ENCODE data around the gene CEACAM8. TPM values are rescaled to one million over a fixed set of nuclear protein-coding genes. Genes with fewer than 3 reads are reported as not detected.
"Not testable (repeated sequence)": the region's sequence is repeated elsewhere in the genome, so short reads cannot be mapped to it uniquely, and the experiment has no call there.

CEACAM8 gene
- total and polyA plus RNA-seq, 2 donors = 0.11 TPM; not detected in 1

DNA sequence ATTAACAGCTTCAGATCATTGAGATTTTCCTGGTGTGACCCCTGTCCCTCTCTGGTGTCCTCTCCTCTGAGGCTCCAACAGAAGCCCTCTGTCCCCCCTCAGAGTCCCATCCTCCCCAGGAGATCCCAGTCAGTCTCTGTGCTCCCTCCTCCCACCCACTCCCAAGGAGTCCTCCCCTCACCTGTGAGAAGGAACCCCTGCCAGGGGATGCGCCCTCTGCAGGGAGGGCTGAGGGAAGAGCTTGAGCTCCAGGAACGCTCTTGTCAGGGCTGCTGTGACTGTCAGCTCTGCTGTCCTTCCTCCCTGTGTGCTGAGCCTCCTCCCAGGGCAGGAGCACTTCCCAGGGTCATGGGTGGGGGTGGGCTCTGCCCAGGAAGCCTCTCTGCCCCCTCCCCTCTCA, 33.2 kb downstream of the CEACAM8 start:
- 81% methylated on average over 2 of the region's 2 CpGs for WGBS

GRCh38 chr19:42560731-42561130, 34.0 kb downstream of the CEACAM8 start:
- H3K36me3 ChIP-seq (ENCODE audit: insufficient read depth) = no peaks in the 10 kb centered on the region
- WGBS = 78% methylated on average over 4 of the region's 4 CpGs
- no peak overlapping the region for H3K4me3 ChIP-seq (ENCODE audit: low read depth, low read length)
- no peak overlapping the region for H3K27ac ChIP-seq (ENCODE audit: low read depth)
- no peak for DNase-seq (ENCODE audit: extremely low spot score)
- peaks cover 1% of the 10 kb centered on the region for H3K4me1 ChIP-seq (ENCODE audit: insufficient read depth)

More for the DNA sequence above, 33.2 kb downstream of the CEACAM8 start:
- DNase-seq (ENCODE audit: extremely low spot score) = no peak
- Histone ChIP-seq H3K4me1 (ENCODE audit: insufficient read depth) (peaks cover 1% of the 10 kb centered on the region), H3K27ac (ENCODE audit: low read depth) (no peak overlapping the region), H3K36me3 (ENCODE audit: insufficient read depth) (no peaks in the 10 kb centered on the region), H3K4me3 (ENCODE audit: low read depth, low read length) (no peak overlapping the region)

GRCh38 chr19:42558450-42559150, 36.1 kb downstream of the CEACAM8 start:
- Histone ChIP-seq H3K36me3 (ENCODE audit: insufficient read depth) (no peaks in the 10 kb centered on the region), H3K4me1 (ENCODE audit: insufficient read depth) (peaks cover 1% of the 10 kb centered on the region), H3K27ac (ENCODE audit: low read depth) (no peak overlapping the region), H3K4me3 (ENCODE audit: low read depth, low read length) (no peak overlapping the region)
- 28% methylated on average over 7 of the region's 7 CpGs for WGBS
- no peak for DNase-seq (ENCODE audit: extremely low spot score)

DNA sequence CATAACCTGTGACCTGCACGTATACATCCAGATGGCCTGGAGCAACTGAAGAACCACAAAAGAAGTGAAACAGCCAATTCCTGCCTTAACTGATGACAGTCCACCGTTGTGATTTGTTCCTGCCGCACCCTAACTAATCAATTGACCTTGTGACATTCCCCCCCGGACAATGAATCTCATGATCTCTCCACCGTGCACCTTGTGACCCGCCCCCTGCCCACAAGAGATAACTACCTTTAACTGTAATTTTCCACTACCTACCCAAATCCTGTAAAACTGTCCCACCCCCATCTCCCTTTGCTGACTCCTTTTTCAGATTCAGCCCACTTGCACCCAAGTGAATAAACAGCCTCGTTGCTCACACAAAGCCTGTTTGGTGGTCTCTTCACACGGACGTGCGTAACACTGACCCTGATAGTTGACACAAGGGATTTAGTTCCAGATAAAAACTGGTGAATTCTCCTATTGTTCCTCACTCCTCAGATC, 37.3 kb downstream of the CEACAM8 start:
- not testable (repeated sequence) for DNase-seq (ENCODE audit: extremely low spot score); H3K27ac ChIP-seq (ENCODE audit: low read depth); H3K4me3 ChIP-seq (ENCODE audit: low read depth, low read length); H3K36me3 ChIP-seq (ENCODE audit: insufficient read depth); H3K4me1 ChIP-seq (ENCODE audit: insufficient read depth)
- 72% methylated on average over 10 of the region's 10 CpGs for WGBS

GRCh38 chr19:42555801-42556200, 38.9 kb downstream of the CEACAM8 start:
- Histone ChIP-seq H3K27ac (ENCODE audit: low read depth) (no peak overlapping the region), H3K4me3 (ENCODE audit: low read depth, low read length) (no peak overlapping the region), H3K36me3 (ENCODE audit: insufficient read depth) (no peaks in the 10 kb centered on the region), H3K4me1 (ENCODE audit: insufficient read depth) (peaks cover 1% of the 10 kb centered on the region)
- WGBS = 52% methylated on average over 10 of the region's 10 CpGs
- no peak for DNase-seq (ENCODE audit: extremely low spot score)

- Histone ChIP-seq H3K4me3 (ENCODE audit: low read depth, low read length) (no peak overlapping the region), H3K36me3 (ENCODE audit: insufficient read depth) (no peaks in the 10 kb centered on the region), H3K27ac (ENCODE audit: low read depth) (no peak overlapping the region), H3K4me1 (ENCODE audit: insufficient read depth) (peaks cover 1% of the 10 kb centered on the region)
- 35% methylated on average over 5 of the region's 5 CpGs for WGBS
- no peak for DNase-seq (ENCODE audit: extremely low spot score)
These were observed 39.4 kb downstream of the CEACAM8 start for GRCh38 chr19:42555317-42555716.

GRCh38 chr19:42554046-42554575, 40.6 kb downstream of the CEACAM8 start:
- H3K4me3 ChIP-seq (ENCODE audit: low read depth, low read length) = no peak overlapping the region
- peaks cover 1% of the 10 kb centered on the region for H3K4me1 ChIP-seq (ENCODE audit: insufficient read depth)
- H3K27ac ChIP-seq (ENCODE audit: low read depth) = no peak overlapping the region
- WGBS = 91% methylated on average over 3 of the region's 3 CpGs
- DNase-seq (ENCODE audit: extremely low spot score) = no peak
- H3K36me3 ChIP-seq (ENCODE audit: insufficient read depth) = no peaks in the 10 kb centered on the region

- Histone ChIP-seq H3K4me1 (ENCODE audit: insufficient read depth) (peaks cover 1% of the 10 kb centered on the region), H3K36me3 (ENCODE audit: insufficient read depth) (no peaks in the 10 kb centered on the region), H3K27ac (ENCODE audit: low read depth) (no peak overlapping the region), H3K4me3 (ENCODE audit: low read depth, low read length) (no peak overlapping the region)
- 77% methylated on average over 8 of the region's 8 CpGs for WGBS
- no peak for DNase-seq (ENCODE audit: extremely low spot score)
These were observed 41.3 kb downstream of the CEACAM8 start for GRCh38 chr19:42553292-42554045.

DNA sequence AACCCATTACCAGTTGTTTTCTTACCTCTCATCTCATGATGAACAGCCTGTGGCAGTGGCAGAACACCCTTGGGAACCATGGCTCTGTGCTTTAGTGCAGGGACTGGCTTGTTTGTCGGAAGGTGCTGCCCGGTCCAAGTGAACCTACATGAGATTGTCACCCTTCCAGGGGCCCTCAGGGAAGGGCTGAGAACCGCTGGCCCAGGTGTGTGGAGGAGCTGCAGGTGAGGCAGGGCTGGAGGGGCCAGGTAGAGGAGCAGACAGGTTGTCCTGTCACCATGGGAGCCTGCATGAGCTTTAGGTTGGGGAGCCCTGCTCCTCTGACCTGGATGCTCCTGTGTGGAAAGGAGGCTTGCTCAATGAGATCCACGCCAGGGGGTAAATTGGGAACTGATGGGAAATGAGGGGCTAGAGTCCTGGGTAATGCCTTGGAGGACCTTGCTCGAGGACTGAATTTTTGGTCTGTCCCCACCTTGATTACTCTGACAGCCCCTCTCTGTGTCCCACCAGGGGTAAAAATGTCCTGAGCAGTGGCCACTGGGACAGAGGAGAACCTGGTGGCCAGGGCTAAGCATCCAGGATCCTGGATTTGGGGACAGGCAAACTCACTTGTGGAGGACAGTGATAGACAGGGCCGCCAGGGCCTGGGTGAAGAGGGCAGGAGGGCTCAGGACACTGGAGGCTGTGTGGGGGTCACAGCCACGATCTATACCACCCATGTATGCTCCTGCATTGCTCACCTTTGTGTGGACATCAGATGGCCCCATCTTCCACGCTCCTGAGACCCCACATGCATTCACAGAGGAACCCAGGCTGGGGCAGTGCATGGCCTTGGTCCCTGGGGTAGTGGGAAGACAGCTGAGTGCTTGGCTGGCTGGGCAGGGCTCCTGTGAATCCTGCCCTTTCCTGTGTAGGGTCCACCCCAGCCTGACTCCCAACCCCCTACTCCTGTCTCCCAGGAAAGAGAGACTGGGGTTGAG, 42.3 kb downstream of the CEACAM8 start:
- Histone ChIP-seq H3K4me3 (ENCODE audit: low read depth, low read length) (no peak overlapping the region), H3K4me1 (ENCODE audit: insufficient read depth) (no peaks in the 10 kb centered on the region), H3K27ac (ENCODE audit: low read depth) (no peak overlapping the region), H3K36me3 (ENCODE audit: insufficient read depth) (no peaks in the 10 kb centered on the region)
- DNase-seq (ENCODE audit: extremely low spot score) = no peak
- WGBS = 87% methylated on average over 8 of the region's 8 CpGs

GRCh38 chr19:42550521-42550920, 44.2 kb downstream of the CEACAM8 start:
- not testable (repeated sequence) for H3K36me3 ChIP-seq (ENCODE audit: insufficient read depth); H3K4me3 ChIP-seq (ENCODE audit: low read depth, low read length); DNase-seq (ENCODE audit: extremely low spot score); H3K4me1 ChIP-seq (ENCODE audit: insufficient read depth); H3K27ac ChIP-seq (ENCODE audit: low read depth)
- WGBS = 93% methylated on average over 6 of the region's 6 CpGs

DNA sequence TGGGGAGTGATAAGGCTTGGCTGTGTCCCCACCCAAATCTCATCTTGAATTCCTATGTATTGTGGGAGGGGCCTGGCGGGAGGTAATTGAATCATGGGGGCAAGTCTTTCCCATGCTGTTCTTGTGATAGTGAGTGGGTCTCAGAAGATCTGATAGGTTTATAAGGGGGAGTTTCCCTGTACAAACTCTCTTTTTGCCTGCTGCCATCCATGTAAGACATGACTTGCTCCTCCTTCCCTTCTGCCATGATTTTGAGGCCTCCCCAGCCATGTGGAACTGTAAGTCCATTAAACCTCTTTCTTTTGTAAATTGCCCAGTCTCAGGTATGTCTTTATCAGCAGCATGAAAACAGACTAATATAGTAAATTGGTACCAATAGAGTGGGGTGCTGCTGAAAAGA, 45.7 kb downstream of the CEACAM8 start:
- DNase-seq (ENCODE audit: extremely low spot score); H3K36me3 ChIP-seq (ENCODE audit: insufficient read depth); H3K4me3 ChIP-seq (ENCODE audit: low read depth, low read length); H3K4me1 ChIP-seq (ENCODE audit: insufficient read depth); H3K27ac ChIP-seq (ENCODE audit: low read depth): not testable (repeated sequence)
- WGBS = 41% methylated on average over 1 of the region's 1 CpG

DNA sequence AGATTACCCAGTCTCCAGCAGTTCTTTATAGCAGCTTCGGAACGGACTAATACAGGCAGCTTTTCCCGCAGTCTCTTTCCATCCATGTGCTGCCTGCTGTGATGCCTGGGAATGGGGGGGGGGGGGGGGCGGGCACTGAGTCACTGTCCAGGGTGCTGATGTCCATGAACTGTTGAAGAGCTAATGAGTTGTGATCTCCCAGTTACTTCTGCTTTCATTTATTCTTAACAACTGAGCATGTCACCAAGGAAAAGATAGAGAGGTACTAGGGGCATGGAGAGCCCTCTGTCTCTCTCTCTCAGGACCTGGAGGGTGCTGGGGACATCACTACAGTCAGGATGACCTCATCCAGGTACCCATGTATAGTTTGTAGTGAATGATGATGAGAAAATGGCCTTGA, 46.2 kb downstream of the CEACAM8 start:
- Histone ChIP-seq H3K4me1 (ENCODE audit: insufficient read depth) (no peaks in the 10 kb centered on the region), H3K36me3 (ENCODE audit: insufficient read depth) (no peaks in the 10 kb centered on the region), H3K27ac (ENCODE audit: low read depth) (no peak overlapping the region), H3K4me3 (ENCODE audit: low read depth, low read length) (no peak overlapping the region)
- WGBS = 61% methylated on average over 4 of the region's 4 CpGs
- no peak for DNase-seq (ENCODE audit: extremely low spot score)

DNA sequence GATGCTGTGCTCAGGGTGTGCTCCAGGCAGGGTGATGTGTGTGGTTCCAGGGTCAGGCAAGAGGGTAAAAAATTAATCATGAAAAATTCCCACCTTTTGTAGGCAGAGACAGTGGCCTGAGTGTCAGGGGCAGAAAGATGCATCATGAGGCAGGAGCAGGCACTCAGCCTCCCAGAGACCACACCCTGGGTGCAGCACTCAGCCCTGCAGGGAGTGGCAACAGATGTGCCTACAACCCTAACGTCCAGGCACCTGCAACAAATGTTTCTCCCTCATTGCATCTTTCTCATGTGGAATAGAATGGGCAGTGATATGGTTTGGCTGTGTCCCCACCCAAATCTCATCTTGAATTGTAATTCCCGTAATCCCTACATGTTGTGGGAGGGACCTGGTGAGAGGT, 46.8 kb downstream of the CEACAM8 start:
- 49% methylated on average over 2 of the region's 2 CpGs for WGBS
- H3K4me1 ChIP-seq (ENCODE audit: insufficient read depth) = no peaks in the 10 kb centered on the region
- H3K36me3 ChIP-seq (ENCODE audit: insufficient read depth) = no peaks in the 10 kb centered on the region
- no peak for DNase-seq (ENCODE audit: extremely low spot score)
- no peak overlapping the region for H3K4me3 ChIP-seq (ENCODE audit: low read depth, low read length)
- no peak overlapping the region for H3K27ac ChIP-seq (ENCODE audit: low read depth)

Measured in urinary bladder (tissue), 4 donors.